Neural progenitor cell (in vitro differentiated cells): ENCODE data around the gene TBRG4. TPM values are rescaled to one million over a fixed set of nuclear protein-coding genes. Genes with fewer than 3 reads are reported as not detected.
A peak's percentile ranks its signal among the peaks of the same experiment; 100 is the strongest.

Experiments used
- DNase-seq: peaks from one replicate; pipeline ENCODE4 v3.0.0-alpha.2; 2016; ENCODE audit warnings: low spot score
- H2AFZ ChIP-seq: fragments of 200-600 bp; sonication (generic); replicated peaks from 2 replicates; pipeline ENCODE4 v1.6.1; 2016; ENCODE audit warnings: antibody characterized with exemption
- H3F3A ChIP-seq: fragments of 200-600 bp; sonication (generic); 2 replicates; pipeline ENCODE4 v1.6.1; 2016; ENCODE audit warnings: antibody characterized with exemption, low read depth
- H3K27ac ChIP-seq: fragments of 200-600 bp; sonication (generic); 2 replicates; pipeline ENCODE4 v1.5.1; 2016; ENCODE audit warnings: mild to moderate bottlenecking
- H3K27me3 ChIP-seq: fragments of 200-600 bp; sonication (generic); 2 replicates; pipeline ENCODE4 v1.6.1; 2016; ENCODE audit warnings: mild to moderate bottlenecking, moderate library complexity
- H3K36me3 ChIP-seq: fragments of 200-600 bp; sonication (generic); 2 replicates; pipeline ENCODE4 v1.5.1; 2016
- H3K4me1 ChIP-seq: fragments of 200-600 bp; sonication (generic); 2 replicates; pipeline ENCODE4 v1.6.1; 2016; ENCODE audit warnings: mixed run types
- H3K4me2 ChIP-seq: fragments of 200-600 bp; sonication (generic); 2 replicates; pipeline ENCODE4 v1.6.1; 2016
- H3K4me3 ChIP-seq: fragments of 200-600 bp; sonication (generic); 2 replicates; pipeline ENCODE4 v1.5.1; 2016
- H3K79me2 ChIP-seq: fragments of 200-600 bp; sonication (generic); 2 replicates; pipeline ENCODE4 v1.6.1; 2016; ENCODE audit warnings: low read depth
- H3K9ac ChIP-seq: fragments of 200-600 bp; sonication (generic); 2 replicates; pipeline ENCODE4 v1.6.1; 2016
- H3K9me3 ChIP-seq: fragments of 200-600 bp; sonication (generic); 2 replicates; pipeline ENCODE4 v1.5.1; 2016; ENCODE audit warnings: low read depth
- H4K20me1 ChIP-seq: fragments of 200-600 bp; sonication (generic); 2 replicates; pipeline ENCODE4 v1.6.1; 2016; ENCODE audit warnings: low read depth
- H3K27ac Mint-ChIP-seq: 3 replicates; pipeline ENCODE4 v1.8.0; 2021; ENCODE audit warnings: mixed read lengths
- H3K27me3 Mint-ChIP-seq: 2 replicates; pipeline ENCODE4 v1.8.0; 2022; ENCODE audit warnings: low read depth, mild to moderate bottlenecking, inconsistent platforms, moderate library complexity, mixed read lengths; ENCODE audit not compliant: insufficient read depth
- H3K36me3 Mint-ChIP-seq: 3 replicates; pipeline ENCODE4 v1.8.0; 2021; ENCODE audit warnings: mixed read lengths
- H3K4me1 Mint-ChIP-seq: 3 replicates; pipeline ENCODE4 v1.8.0; 2021; ENCODE audit warnings: mixed read lengths
- H3K4me3 Mint-ChIP-seq: 3 replicates; pipeline ENCODE4 v1.8.0; 2021; ENCODE audit warnings: mild to moderate bottlenecking, moderate library complexity, mixed read lengths
- H3K9me3 Mint-ChIP-seq: 3 replicates; pipeline ENCODE4 v1.8.0; 2020; ENCODE audit warnings: mixed read lengths
- CTCF ChIP-seq: fragments of 200-600 bp; sonication (generic); IDR thresholded peaks from 2 replicates; pipeline ENCODE4 v1.5.1; 2017; ENCODE audit warnings: antibody characterized with exemption, mild to moderate bottlenecking
- EZH2 ChIP-seq: fragments of 200-600 bp; sonication (generic); IDR thresholded peaks from 2 replicates; pipeline ENCODE4 v1.6.1; 2017; ENCODE audit warnings: antibody characterized with exemption, mild to moderate bottlenecking, moderate library complexity
- EZH2phosphoT487 ChIP-seq: fragments of 200-600 bp; sonication (generic); IDR thresholded peaks from 2 replicates; pipeline ENCODE4 v1.6.1; 2017; ENCODE audit warnings: antibody characterized with exemption
- total RNA-seq: library from RNA; depleted of rRNA; stranded (reverse); fragments of >200 nt; gene quantifications from 2 replicates; pipeline ENCODE4 v1.2.3, GENCODE V29; 2015; ENCODE audit warnings: low replicate concordance

Gene TBRG4
- total RNA-seq, 1 donor from 2014 or later, result 32.2 TPM

DNA sequence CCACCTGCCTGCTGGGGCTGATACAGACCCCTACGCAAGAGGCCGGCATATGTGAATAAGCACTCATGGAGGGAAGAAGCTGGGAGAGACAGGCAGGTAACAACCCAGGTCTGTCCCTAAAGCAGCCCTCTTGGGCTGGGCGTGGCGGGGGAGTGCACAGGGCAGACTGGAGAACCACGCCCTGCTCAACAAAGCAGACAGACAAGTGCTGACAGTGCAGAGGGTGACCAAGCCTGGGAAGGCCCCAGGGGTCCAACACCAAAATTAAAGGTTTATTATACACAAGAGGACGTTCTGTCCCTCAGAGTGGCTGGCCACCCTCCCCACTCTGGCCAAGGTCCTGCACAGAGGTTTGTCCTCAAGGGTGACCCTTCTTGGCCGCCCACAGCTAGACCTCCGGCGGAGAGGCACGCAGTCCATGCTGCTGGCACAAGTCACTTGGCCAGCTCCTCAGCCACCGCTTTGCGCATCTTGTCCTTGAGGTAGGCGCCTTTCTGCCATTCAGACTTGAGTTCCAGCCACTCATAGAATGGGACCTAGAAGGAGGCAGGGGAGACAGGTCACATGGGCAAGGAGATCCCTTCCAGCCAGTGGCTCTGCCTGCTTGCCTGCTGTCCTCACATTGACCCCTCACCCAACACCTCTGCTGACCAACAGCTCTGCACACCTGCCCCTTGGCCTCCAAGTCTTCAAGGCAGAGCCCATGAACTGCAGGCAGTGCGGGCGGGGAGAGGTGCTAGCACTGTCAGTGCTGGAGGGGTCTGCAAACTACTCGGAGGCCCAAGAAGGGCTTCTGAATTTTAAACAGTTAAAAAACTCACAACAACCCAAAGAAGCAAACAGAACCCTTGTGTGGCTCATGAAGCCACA, 11.4 kb downstream of the TBRG4 start:
- H3K79me2 ChIP-seq, result no peaks in the 10 kb centered on the region
- H3K27ac Mint-ChIP-seq, result no peak overlapping the region
- no peaks in the 10 kb centered on the region for H3K36me3 ChIP-seq
- H3K4me3 Mint-ChIP-seq, result no peak overlapping the region
- no peak overlapping the region for H3K9ac ChIP-seq
- peaks cover 3% of the 10 kb centered on the region for H3F3A ChIP-seq
- no peak overlapping the region for H2AFZ ChIP-seq
- H3K4me3 ChIP-seq, result no peak overlapping the region
- H3K4me1 ChIP-seq, result no peaks in the 10 kb centered on the region
- DNase-seq, result no peak
- H3K9me3 Mint-ChIP-seq, result no peaks in the 10 kb centered on the region
- H3K9me3 ChIP-seq, result no peaks in the 10 kb centered on the region
- no peaks in the 10 kb centered on the region for H4K20me1 ChIP-seq
- TF ChIP-seq CTCF (no peak), EZH2 (no peak), EZH2phosphoT487 (no peak)
- H3K36me3 Mint-ChIP-seq, result peaks cover 8% of the 10 kb centered on the region
- peaks cover 4% of the 10 kb centered on the region for H3K27me3 Mint-ChIP-seq
- no peak overlapping the region for H3K27ac ChIP-seq
- H3K4me2 ChIP-seq, result no peak overlapping the region
- no peaks in the 10 kb centered on the region for H3K27me3 ChIP-seq
- no peaks in the 10 kb centered on the region for H3K4me1 Mint-ChIP-seq

DNA sequence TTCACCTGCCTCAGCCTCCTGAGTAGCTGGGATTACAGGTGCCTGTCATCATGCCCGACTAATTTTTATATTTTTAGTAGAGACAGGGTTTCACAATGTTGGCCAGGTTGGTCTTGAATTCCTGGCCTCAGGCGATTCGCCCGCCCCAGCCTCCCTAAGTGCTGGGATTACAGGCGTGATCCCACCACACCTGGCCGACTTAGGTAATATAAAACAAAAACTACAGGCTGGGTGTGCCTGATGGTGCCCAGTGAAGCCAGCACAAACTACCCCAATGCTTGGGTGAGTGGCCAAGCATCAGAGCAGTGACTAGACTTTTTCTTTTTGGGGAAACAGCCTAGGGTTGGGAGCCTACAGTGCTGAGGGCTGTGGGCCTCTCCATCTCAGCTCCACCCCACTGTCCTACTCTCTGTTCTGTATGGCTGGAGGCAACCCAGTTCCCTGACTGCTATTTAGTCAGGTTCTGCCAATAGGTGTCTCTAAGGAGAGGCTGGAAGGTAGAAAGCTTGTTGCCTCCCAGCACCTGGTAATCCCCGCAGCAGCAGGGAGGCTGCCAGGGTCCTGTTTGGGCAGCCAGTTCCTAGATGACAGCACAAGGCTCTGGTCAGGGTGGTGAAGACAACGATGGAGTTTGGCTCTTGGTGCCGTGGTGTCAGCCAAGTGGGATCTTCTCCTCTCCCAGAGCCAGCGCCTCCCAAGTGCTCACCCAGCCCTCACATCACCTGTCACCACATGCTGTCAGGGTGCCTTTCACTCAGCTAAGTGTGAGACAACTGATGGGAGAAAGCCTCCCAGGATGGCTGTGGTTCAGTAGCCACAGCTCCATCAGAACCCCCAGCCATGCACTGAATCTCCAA, 12.3 kb downstream of the TBRG4 start:
- Mint-ChIP-seq H3K9me3 (no peaks in the 10 kb centered on the region), H3K4me1 (no peaks in the 10 kb centered on the region), H3K27ac (no peak overlapping the region), H3K4me3 (no peak overlapping the region), H3K36me3 (peaks cover 8% of the 10 kb centered on the region), H3K27me3 (peaks cover 4% of the 10 kb centered on the region)
- H3F3A ChIP-seq, result peaks cover 3% of the 10 kb centered on the region
- H3K36me3 ChIP-seq, result no peaks in the 10 kb centered on the region
- no peak overlapping the region for H3K4me3 ChIP-seq
- H3K4me1 ChIP-seq, result no peaks in the 10 kb centered on the region
- no peak for DNase-seq
- no peaks in the 10 kb centered on the region for H4K20me1 ChIP-seq
- H3K27ac ChIP-seq, result no peak overlapping the region
- H2AFZ ChIP-seq, result no peak overlapping the region
- TF ChIP-seq EZH2phosphoT487 (no peak), EZH2 (no peak), CTCF (no peak)
- no peak overlapping the region for H3K4me2 ChIP-seq
- no peaks in the 10 kb centered on the region for H3K27me3 ChIP-seq
- no peaks in the 10 kb centered on the region for H3K9me3 ChIP-seq
- no peaks in the 10 kb centered on the region for H3K79me2 ChIP-seq
- H3K9ac ChIP-seq, result no peak overlapping the region

DNA sequence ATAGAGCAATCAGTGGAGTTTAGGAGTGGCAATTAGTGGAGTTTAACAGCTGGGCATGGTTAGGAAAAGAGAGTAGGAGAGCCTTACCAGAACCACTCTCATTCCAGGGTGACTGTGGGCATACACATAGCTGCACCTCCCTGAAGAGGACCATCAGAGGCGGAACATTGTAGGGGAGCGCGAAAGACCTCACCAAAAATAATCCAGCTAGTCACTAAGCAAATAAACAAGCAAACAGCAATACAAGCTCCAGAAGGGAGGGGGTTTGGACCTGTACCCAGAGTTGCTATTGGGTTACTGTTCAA, 18.6 kb downstream of the TBRG4 start:
- peak overlapping the region; percentile 26 for H2AFZ ChIP-seq
- H3K9me3 ChIP-seq, result no peaks in the 10 kb centered on the region
- H3K36me3 Mint-ChIP-seq, result no peaks in the 10 kb centered on the region
- no peak overlapping the region for H3K4me3 ChIP-seq
- peaks cover 8% of the 10 kb centered on the region for H3K27me3 Mint-ChIP-seq
- TF ChIP-seq EZH2 (no peak), CTCF (no peak), EZH2phosphoT487 (no peak)
- peaks cover 5% of the 10 kb centered on the region for H4K20me1 ChIP-seq
- H3K27ac ChIP-seq, result no peak overlapping the region
- no peak overlapping the region for H3K27ac Mint-ChIP-seq
- H3K4me1 ChIP-seq, result peaks cover 6% of the 10 kb centered on the region
- no peaks in the 10 kb centered on the region for H3K36me3 ChIP-seq
- no peaks in the 10 kb centered on the region for H3K79me2 ChIP-seq
- H3K4me1 Mint-ChIP-seq, result peaks cover 8% of the 10 kb centered on the region
- no peak overlapping the region for H3K4me3 Mint-ChIP-seq
- peaks cover 6% of the 10 kb centered on the region for H3K9me3 Mint-ChIP-seq
- no peak overlapping the region for H3K4me2 ChIP-seq
- H3K9ac ChIP-seq, result no peak overlapping the region
- peaks cover 27% of the 10 kb centered on the region for H3K27me3 ChIP-seq
- DNase-seq, result no peak
- peaks cover 3% of the 10 kb centered on the region for H3F3A ChIP-seq
